Muscle of arm (tissue), 14 donors: ENCODE data around the gene GDAP2. TPM values are rescaled to one million over a fixed set of nuclear protein-coding genes. Genes with fewer than 3 reads are reported as not detected.
"Not testable (repeated sequence)": the region's sequence is repeated elsewhere in the genome, so short reads cannot be mapped to it uniquely, and the experiment has no call there.

Source experiments
- DNase-seq: peaks from one replicate; pipeline ENCODE4 v3.0.0-alpha.2; 2013
- long read RNA-seq, 11 donors: transcript quantifications; one replicate each; lab custom pipeline, GENCODE V29; 2026
- polyA plus RNA-seq, 12 donors: library from polyadenylated mRNA; unstranded; fragments of 120-200 nt; gene quantifications; one replicate each; pipeline ENCODE4 v1.2.1, GENCODE V29; 2013; ENCODE audit not compliant: insufficient read length in 12 of 12

Gene GDAP2
- 10 to 100 TPM in 5 of 12 donors, 1 to 10 TPM in 6, not detected in 1; 6.5 to 11.5 (median 9.6) TPM for polyA plus RNA-seq
- long read RNA-seq, donor 1, partial matches to known transcripts = 0 of 1 reads
- long read RNA-seq, donor 1, other reads (novel, unspliced or antisense) = 0 of 1 reads
- long read RNA-seq, donor 2, full-length matches to known transcripts = 2 of 2 reads
- long read RNA-seq, donor 2, partial matches to known transcripts = 0 of 2 reads
- long read RNA-seq, donor 2, other reads (novel, unspliced or antisense) = 0 of 2 reads
- long read RNA-seq, donor 3, full-length matches to known transcripts = 1 of 1 reads
- long read RNA-seq, donor 3, partial matches to known transcripts = 0 of 1 reads
- long read RNA-seq, donor 3, other reads (novel, unspliced or antisense) = 0 of 1 reads
- long read RNA-seq, donor 4, full-length matches to known transcripts = 1 of 1 reads
- long read RNA-seq, donor 4, partial matches to known transcripts = 0 of 1 reads
- long read RNA-seq, donor 4, other reads (novel, unspliced or antisense) = 0 of 1 reads
- long read RNA-seq, donor 5 = 0 reads
- long read RNA-seq, donor 6, full-length matches to known transcripts = 2 of 2 reads
- long read RNA-seq, donor 6, partial matches to known transcripts = 0 of 2 reads
- long read RNA-seq, donor 6, other reads (novel, unspliced or antisense) = 0 of 2 reads
- long read RNA-seq, donor 7 = 0 reads
- long read RNA-seq, donor 8 = 0 reads
- long read RNA-seq, donor 9 = 0 reads
- long read RNA-seq, donor 10 = 0 reads
- long read RNA-seq, donor 11, full-length matches to known transcripts = 3 of 3 reads
- long read RNA-seq, donor 11, partial matches to known transcripts = 0 of 3 reads
- long read RNA-seq, donor 11, other reads (novel, unspliced or antisense) = 0 of 3 reads

GRCh38 chr1:117929343-117930172 is at the start of gene GDAP2, which contains the start of gene WDR3:
Gene GDAP2, minus strand, starts transcription at chr1:117929621. Its CDS starts 9,264 bp downstream, at chr1:117920357.
Gene WDR3, plus strand, starts transcription at chr1:117929739. Its CDS starts 3,581 bp downstream, at chr1:117933320.
- DNase-seq = peak; percentile 97

GRCh38 chr1:117976381-117976780 is 47.0 kb upstream of the GDAP2 start:
- no peak for DNase-seq

DNA sequence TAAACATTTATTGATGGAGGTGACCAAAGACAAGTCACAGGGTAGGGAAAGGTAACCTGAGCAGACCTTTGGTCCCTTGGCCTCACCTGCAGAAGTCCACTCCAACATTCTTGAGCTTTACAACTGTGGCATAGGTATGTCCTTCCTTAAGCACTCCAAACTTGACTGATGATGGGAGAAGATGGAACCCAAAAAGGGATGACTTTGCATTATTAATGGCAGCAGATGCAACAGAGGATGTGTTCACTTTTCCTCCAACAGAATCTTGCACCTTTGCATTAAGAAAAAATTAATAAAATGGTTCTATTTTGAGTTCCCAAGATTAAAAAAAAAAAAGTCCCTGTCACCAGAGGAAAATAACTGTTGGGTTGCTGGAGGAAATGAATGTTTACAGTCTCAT is 42.4 kb upstream of the GDAP2 start:
- no peak for DNase-seq

GRCh38 chr1:117970252-117970651 is 40.8 kb upstream of the GDAP2 start:
- DNase-seq = no peak

- DNase-seq = peak; percentile 34
Observed at GRCh38 chr1:117967881-117968280, 38.5 kb upstream of the GDAP2 start.

DNA sequence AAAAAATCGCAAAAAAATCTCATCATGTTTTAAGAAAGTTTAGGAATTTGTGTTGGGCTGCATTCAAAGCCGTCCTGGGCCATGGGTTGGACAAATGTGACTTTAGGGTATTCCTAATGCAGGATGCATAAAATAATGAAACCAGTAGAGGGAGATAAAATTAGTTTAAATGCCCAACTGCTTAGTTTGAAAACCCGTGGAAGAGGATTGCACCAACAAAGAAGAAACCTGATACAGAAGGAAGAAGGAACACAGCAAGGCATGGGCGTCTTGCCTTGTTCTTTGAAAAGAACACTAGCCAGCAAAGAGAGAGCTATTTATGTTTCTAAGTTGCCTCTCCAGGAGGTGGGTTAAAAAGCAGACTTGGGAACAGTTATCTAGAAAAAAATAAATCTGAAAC is 38.1 kb upstream of the GDAP2 start:
- DNase-seq = peak; percentile 30

GRCh38 chr1:117964290-117965038 is 35.0 kb upstream of the GDAP2 start:
- no peak for DNase-seq

- no peak for DNase-seq
Observed at GRCh38 chr1:117959364-117959763, 29.9 kb upstream of the GDAP2 start.

- DNase-seq = no peak
Observed at GRCh38 chr1:117952386-117952785, 23.0 kb upstream of the GDAP2 start.

- DNase-seq = no peak
Observed at GRCh38 chr1:117942293-117942692, 12.9 kb upstream of the GDAP2 start.

- no peak for DNase-seq
Observed at GRCh38 chr1:117933769-117934168, 4.3 kb upstream of the GDAP2 start.

GRCh38 chr1:117932576-117932975 is 3.2 kb upstream of the GDAP2 start:
- DNase-seq = no peak

- DNase-seq = no peak
Observed at GRCh38 chr1:117930484-117930883, 1.1 kb upstream of the GDAP2 start.

DNA sequence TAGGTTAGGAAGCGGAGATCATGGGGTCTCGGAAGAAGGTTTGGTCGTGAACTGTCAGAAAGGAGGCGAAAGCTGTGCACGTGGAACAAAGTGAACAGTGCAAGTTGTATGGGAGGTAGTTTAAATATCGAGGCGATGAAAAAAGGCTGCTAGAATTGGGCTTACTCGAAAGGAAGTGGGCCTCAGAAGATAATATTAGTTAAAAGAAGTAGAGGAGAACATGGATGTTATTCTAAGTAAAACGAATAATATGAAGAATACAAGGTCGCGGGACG is 689 bp upstream of the GDAP2 start:
- DNase-seq = no peak

GRCh38 chr1:117928881-117929342 is 509 bp downstream of the GDAP2 start:
- peak; percentile 50 for DNase-seq

DNA sequence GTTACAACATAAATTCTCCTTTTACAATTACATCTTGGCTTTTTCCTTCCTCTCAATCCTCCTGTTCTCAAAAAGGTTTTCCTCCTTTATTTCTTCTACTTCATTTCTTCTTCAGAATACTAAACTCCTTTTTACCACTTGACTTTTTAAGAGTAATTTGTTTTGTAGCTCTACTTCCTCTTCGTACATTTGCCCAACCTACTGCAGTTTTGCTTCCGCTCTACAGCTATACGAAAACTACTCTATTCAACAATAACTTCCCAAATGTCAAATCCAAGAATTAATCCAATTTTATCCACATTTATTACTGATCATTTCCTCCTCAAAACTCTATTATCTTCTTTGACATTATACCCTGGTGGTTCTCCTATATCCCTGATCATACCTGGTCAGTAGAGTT is 3.4 kb downstream of the GDAP2 start:
- DNase-seq = no peak

GRCh38 chr1:117922717-117923116 is 6.7 kb downstream of the GDAP2 start:
- not testable (repeated sequence) for DNase-seq

DNA sequence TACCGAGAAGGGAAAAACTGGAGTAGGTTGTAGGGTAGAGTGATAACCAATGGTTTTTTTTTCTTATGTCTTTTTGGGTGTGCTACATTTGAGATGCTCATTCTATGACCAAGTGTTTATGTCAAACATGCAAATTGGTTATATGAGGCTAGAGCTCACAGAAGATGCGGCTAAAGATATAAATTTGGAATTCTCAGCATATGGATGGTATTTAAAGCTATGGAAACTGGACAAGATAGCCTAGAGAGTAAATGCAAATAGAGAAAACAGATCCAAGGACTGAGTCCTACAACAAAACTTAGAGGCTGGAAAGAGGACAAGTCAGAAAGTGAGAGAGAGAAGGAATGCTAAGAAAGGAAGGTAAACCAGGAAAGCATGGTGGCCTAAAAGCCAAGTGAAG is 7.4 kb downstream of the GDAP2 start:
- DNase-seq = no peak

GRCh38 chr1:117919376-117919775 is 10.0 kb downstream of the GDAP2 start:
- DNase-seq = no peak

DNA sequence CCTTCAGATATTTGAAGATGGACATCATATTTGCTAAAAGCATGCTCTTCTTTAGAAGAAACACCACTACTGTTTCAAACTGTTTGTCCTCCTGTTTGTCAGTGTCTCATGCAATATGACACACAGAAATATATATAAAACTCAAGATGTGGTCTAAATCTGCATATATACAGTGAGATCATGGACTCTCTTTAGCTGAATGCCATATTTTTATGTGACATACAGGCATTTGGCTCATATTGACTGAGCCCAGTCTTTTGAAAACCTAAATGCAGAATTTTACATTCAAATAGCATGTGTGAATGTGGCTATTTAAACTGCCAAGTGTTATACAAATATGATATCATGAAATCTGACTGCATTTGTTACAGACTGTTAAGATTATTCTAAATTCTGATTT is 18.4 kb downstream of the GDAP2 start:
- no peak for DNase-seq

DNA sequence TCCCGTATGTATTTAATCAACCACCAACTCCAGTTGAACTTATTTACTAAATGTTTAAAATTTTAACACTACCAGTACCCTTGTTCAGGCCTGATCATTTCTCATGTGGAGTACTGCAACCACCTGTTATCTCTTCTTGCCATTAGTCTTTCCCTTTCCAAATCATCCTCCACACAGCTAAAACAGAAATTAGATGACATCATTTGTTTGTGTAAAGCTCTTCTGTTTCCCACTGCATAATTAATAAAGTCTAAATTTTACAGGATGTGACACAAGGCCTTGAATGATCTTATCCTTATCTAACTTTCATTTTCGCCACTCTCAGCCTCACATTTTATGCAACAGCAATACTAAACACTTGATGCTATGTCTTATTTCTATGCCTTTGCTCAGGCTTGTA is 24.4 kb downstream of the GDAP2 start:
- DNase-seq = no peak
